PC-3 (cell line): ENCODE results near the gene DCAF4.

Source experiments
- EZH2phosphoT487 ChIP-seq: fragments of 300-600 bp; sonication (generic); IDR thresholded peaks from 2 replicates; pipeline ENCODE4 v1.6.1; 2018; ENCODE audit warnings: mild to moderate bottlenecking, antibody characterized with exemption, low read length, borderline replicate concordance
- TF ChIP-seq, protein P1 (sequence below): fragments of 300-600 bp; sonication (generic); conservative IDR thresholded peaks from 2 replicates; pipeline ENCODE4 v1.5.1; 2017; ENCODE audit warnings: antibody characterized with exemption, low read depth, mild to moderate bottlenecking, low read length

DNA sequence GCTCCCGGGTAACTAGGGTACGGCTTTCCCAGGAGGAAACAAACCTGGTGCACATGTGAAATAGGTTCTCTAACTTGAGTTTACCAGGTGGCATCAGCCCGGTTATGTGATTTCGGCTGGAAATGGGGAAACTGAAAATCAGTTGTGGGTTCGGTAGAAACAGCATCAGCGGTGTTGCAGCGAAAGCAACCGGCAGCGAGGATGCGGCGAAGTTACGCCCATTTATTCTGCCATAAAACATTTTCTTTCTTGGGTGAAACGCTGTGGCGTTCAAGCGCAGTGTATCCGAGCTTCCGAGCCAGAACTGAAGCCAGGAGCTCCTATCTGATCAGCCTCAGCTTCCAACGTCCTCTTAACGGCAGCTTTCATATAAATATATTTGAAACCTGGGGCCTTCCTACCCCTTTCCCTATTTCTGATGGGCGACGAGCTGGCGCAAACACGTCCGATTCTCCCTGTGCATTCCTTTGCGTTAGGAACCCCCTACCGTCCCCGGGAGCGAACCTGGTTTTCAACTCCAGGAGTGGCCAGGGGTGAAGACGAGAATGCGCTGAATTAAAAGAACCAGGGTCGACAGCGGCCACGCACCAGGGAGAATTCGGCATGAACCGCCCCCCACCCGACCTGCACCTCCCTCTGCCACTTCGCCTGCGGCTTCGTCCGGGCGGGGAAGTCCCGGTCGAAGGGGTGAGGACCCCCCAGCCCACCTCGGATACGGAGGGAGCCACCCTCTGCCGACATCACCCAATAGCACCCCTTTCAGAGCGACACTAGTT, 34.0 kb upstream of the DCAF4 start:
- TF ChIP-seq, protein P1, sequence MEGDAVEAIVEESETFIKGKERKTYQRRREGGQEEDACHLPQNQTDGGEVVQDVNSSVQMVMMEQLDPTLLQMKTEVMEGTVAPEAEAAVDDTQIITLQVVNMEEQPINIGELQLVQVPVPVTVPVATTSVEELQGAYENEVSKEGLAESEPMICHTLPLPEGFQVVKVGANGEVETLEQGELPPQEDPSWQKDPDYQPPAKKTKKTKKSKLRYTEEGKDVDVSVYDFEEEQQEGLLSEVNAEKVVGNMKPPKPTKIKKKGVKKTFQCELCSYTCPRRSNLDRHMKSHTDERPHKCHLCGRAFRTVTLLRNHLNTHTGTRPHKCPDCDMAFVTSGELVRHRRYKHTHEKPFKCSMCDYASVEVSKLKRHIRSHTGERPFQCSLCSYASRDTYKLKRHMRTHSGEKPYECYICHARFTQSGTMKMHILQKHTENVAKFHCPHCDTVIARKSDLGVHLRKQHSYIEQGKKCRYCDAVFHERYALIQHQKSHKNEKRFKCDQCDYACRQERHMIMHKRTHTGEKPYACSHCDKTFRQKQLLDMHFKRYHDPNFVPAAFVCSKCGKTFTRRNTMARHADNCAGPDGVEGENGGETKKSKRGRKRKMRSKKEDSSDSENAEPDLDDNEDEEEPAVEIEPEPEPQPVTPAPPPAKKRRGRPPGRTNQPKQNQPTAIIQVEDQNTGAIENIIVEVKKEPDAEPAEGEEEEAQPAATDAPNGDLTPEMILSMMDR: peak; percentile 37
- no peak for TF ChIP-seq EZH2phosphoT487
